SK-N-MC (cell line): ENCODE data around the gene FHAD1.

Experiments
- DNase-seq: peaks from one replicate; pipeline ENCODE4 v3.0.0-alpha.2; 2011; ENCODE audit warnings: low read depth, low spot score
- H3K27ac ChIP-seq: fragments of 200-600 bp; sonication (generic); 2 replicates; pipeline ENCODE4 v1.5.1; 2016; ENCODE audit warnings: mixed run types
- H3K36me3 ChIP-seq: fragments of 200-600 bp; sonication (generic); 2 replicates; pipeline ENCODE4 v1.6.1; 2017; ENCODE audit warnings: antibody characterized with exemption, low read length, mixed read lengths; ENCODE audit not compliant: insufficient read depth
- H3K4me3 ChIP-seq: fragments of 200-600 bp; sonication (generic); 2 replicates; pipeline ENCODE4 v1.5.1; 2016
- H3K9ac ChIP-seq: fragments of 200-600 bp; sonication (generic); 2 replicates; pipeline ENCODE4 v1.8.0; 2017; ENCODE audit warnings: mixed run types, mixed read lengths; ENCODE audit not compliant: insufficient read length
- H3K9me3 ChIP-seq: fragments of 200-600 bp; sonication (generic); 2 replicates; pipeline ENCODE4 v1.6.1; 2017; ENCODE audit warnings: low read depth, mild to moderate bottlenecking, antibody characterized with exemption, low read length, moderate library complexity, mixed read lengths
- EZH2 ChIP-seq: fragments of 200-600 bp; sonication (generic); IDR thresholded peaks from one replicate; pipeline ENCODE4 v1.6.1; 2017; ENCODE audit warnings: antibody characterized with exemption
- FOXP2 ChIP-seq: optimal IDR thresholded peaks from 2 replicates; pipeline ENCODE3; 2011; ENCODE audit warnings: mild to moderate bottlenecking, moderate library complexity; ENCODE audit not compliant: insufficient read depth; ENCODE audit errors: extremely low read length, control extremely low read depth
- POLR2AphosphoS5 ChIP-seq: IDR thresholded peaks from 2 replicates; pipeline ENCODE4 v1.6.1; 2012; ENCODE audit warnings: mild to moderate bottlenecking, low read depth, low read length, borderline replicate concordance

The FHAD1 gene

GRCh38 chr1:15311122-15311822 is 64.2 kb downstream of the FHAD1 start:
- H3K9ac ChIP-seq = no peak overlapping the region
- DNase-seq = no peak
- H3K27ac ChIP-seq = no peak overlapping the region
- H3K36me3 ChIP-seq = no peaks in the 10 kb centered on the region
- TF ChIP-seq EZH2 = no peak
- no peak overlapping the region for H3K4me3 ChIP-seq
- no peaks in the 10 kb centered on the region for H3K9me3 ChIP-seq

GRCh38 chr1:15311880-15312279 is 64.9 kb downstream of the FHAD1 start:
- Histone ChIP-seq H3K9me3 (no peaks in the 10 kb centered on the region), H3K9ac (no peak overlapping the region), H3K27ac (no peak overlapping the region), H3K36me3 (no peaks in the 10 kb centered on the region), H3K4me3 (no peak overlapping the region)
- TF ChIP-seq EZH2 (no peak), POLR2AphosphoS5 (no peak), FOXP2 (no peak)
- DNase-seq = no peak

- no peaks in the 10 kb centered on the region for H3K36me3 ChIP-seq
- no peak for DNase-seq
- TF ChIP-seq POLR2AphosphoS5 (no peak), FOXP2 (no peak), EZH2 (no peak)
- no peak overlapping the region for H3K27ac ChIP-seq
- no peak overlapping the region for H3K4me3 ChIP-seq
- H3K9me3 ChIP-seq = no peaks in the 10 kb centered on the region
- H3K9ac ChIP-seq = no peak overlapping the region
Observed at GRCh38 chr1:15312626-15313411, 65.8 kb downstream of the FHAD1 start.

- no peak overlapping the region for H3K4me3 ChIP-seq
- DNase-seq = no peak
- H3K9ac ChIP-seq = no peak overlapping the region
- TF ChIP-seq EZH2 (no peak), POLR2AphosphoS5 (no peak), FOXP2 (no peak)
- no peaks in the 10 kb centered on the region for H3K9me3 ChIP-seq
- no peaks in the 10 kb centered on the region for H3K36me3 ChIP-seq
- no peak overlapping the region for H3K27ac ChIP-seq
Observed at GRCh38 chr1:15314328-15315281, 67.6 kb downstream of the FHAD1 start.

GRCh38 chr1:15315815-15316214 is 68.8 kb downstream of the FHAD1 start:
- TF ChIP-seq POLR2AphosphoS5 (no peak), FOXP2 (no peak), EZH2 (no peak)
- Histone ChIP-seq H3K4me3 (no peak overlapping the region), H3K36me3 (no peaks in the 10 kb centered on the region), H3K9me3 (no peaks in the 10 kb centered on the region), H3K9ac (no peak overlapping the region), H3K27ac (no peak overlapping the region)
- no peak for DNase-seq

- Histone ChIP-seq H3K27ac (no peak overlapping the region), H3K9me3 (no peaks in the 10 kb centered on the region), H3K4me3 (no peak overlapping the region), H3K36me3 (no peaks in the 10 kb centered on the region), H3K9ac (no peak overlapping the region)
- TF ChIP-seq EZH2 (no peak), POLR2AphosphoS5 (no peak)
- no peak for DNase-seq
Observed at GRCh38 chr1:15316510-15316909, 69.5 kb downstream of the FHAD1 start.

GRCh38 chr1:15320267-15320666 is 73.2 kb downstream of the FHAD1 start:
- no peak overlapping the region for H3K27ac ChIP-seq
- DNase-seq = no peak
- no peak overlapping the region for H3K9ac ChIP-seq
- no peaks in the 10 kb centered on the region for H3K9me3 ChIP-seq
- no peaks in the 10 kb centered on the region for H3K36me3 ChIP-seq
- TF ChIP-seq FOXP2 = no peak
- no peak for TF ChIP-seq POLR2AphosphoS5
- TF ChIP-seq EZH2 = no peak
- H3K4me3 ChIP-seq = no peak overlapping the region

GRCh38 chr1:15321601-15322000 is 74.6 kb downstream of the FHAD1 start:
- no peak for TF ChIP-seq FOXP2
- Histone ChIP-seq H3K9me3 (no peaks in the 10 kb centered on the region), H3K36me3 (no peaks in the 10 kb centered on the region), H3K4me3 (no peak overlapping the region), H3K9ac (no peak overlapping the region), H3K27ac (no peak overlapping the region)
- no peak for DNase-seq
